OCI-LY1 (cell line): ENCODE data around the gene TINAG.

Experiments used
- H2AFZ ChIP-seq: fragments of 200-600 bp; sonication (generic), shearing (Covaris generic); 2 replicates; pipeline ENCODE4 v1.6.0; 2014; ENCODE audit warnings: antibody characterized with exemption, mild to moderate bottlenecking, low read length
- H3F3A ChIP-seq: fragments of 200-600 bp; sonication (generic), shearing (Covaris generic); 2 replicates; pipeline ENCODE4 v1.6.0; 2014; ENCODE audit warnings: mild to moderate bottlenecking, antibody characterized with exemption, low read length, moderate library complexity; ENCODE audit not compliant: insufficient read depth
- H3K27ac ChIP-seq: fragments of 200-600 bp; sonication (generic); 2 replicates; pipeline ENCODE4 v1.5.1; 2014; ENCODE audit warnings: low read length, mixed run types, mild to moderate bottlenecking, low read depth; ENCODE audit not compliant: poor library complexity, severe bottlenecking
- H3K27me3 ChIP-seq: fragments of 200-600 bp; sonication (generic); 2 replicates; pipeline ENCODE4 v1.6.0; 2014; ENCODE audit warnings: antibody characterized with exemption, mild to moderate bottlenecking, low read length, moderate library complexity; ENCODE audit not compliant: insufficient read depth
- H3K36me3 ChIP-seq: fragments of 200-600 bp; sonication (generic); 2 replicates; pipeline ENCODE4 v1.6.1; 2014; ENCODE audit warnings: mild to moderate bottlenecking, antibody characterized with exemption, low read length, moderate library complexity, mixed read lengths; ENCODE audit not compliant: insufficient read depth
- H3K4me1 ChIP-seq: fragments of 200-600 bp; sonication (generic); 2 replicates; pipeline ENCODE4 v1.5.1; 2014; ENCODE audit warnings: mild to moderate bottlenecking, low read length, moderate library complexity; ENCODE audit not compliant: insufficient read depth, severe bottlenecking
- H3K4me2 ChIP-seq: fragments of 200-600 bp; sonication (generic), shearing (Covaris generic); 2 replicates; pipeline ENCODE4 v1.6.1; 2014; ENCODE audit warnings: low read length
- H3K4me3 ChIP-seq: fragments of 200-600 bp; sonication (generic); 2 replicates; pipeline ENCODE4 v1.5.1; 2014; ENCODE audit warnings: low read length, low read depth, mild to moderate bottlenecking, mixed read lengths; ENCODE audit not compliant: poor library complexity, severe bottlenecking
- H3K79me2 ChIP-seq: fragments of 200-600 bp; shearing (Covaris generic); 2 replicates; pipeline ENCODE4 v1.6.1; 2016; ENCODE audit warnings: mixed run types, low read length, mixed read lengths; ENCODE audit not compliant: insufficient read depth
- H3K9ac ChIP-seq: fragments of 200-600 bp; sonication (generic), shearing (Covaris generic); 2 replicates; pipeline ENCODE4 v1.6.1; 2014; ENCODE audit warnings: mild to moderate bottlenecking, low read length, mixed read lengths
- H3K9me2 ChIP-seq: fragments of 200-600 bp; sonication (generic), shearing (Covaris generic); 2 replicates; pipeline ENCODE4 v1.6.1; 2014; ENCODE audit warnings: low read depth, mild to moderate bottlenecking, low read length, mixed read lengths
- H3K9me3 ChIP-seq: fragments of 200-600 bp; shearing (Covaris generic); 2 replicates; pipeline ENCODE4 v1.6.1; 2014; ENCODE audit warnings: low read length, mixed read lengths
- H4K20me1 ChIP-seq: fragments of 200-600 bp; sonication (generic), shearing (Covaris generic); 2 replicates; pipeline ENCODE4 v1.6.0; 2016; ENCODE audit warnings: mild to moderate bottlenecking, low read length; ENCODE audit not compliant: insufficient read depth
- EZH2 ChIP-seq: fragments of 200-600 bp; sonication (generic), shearing (Covaris generic); IDR thresholded peaks from 2 replicates; pipeline ENCODE4 v1.8.0; 2017; ENCODE audit warnings: borderline replicate concordance, mixed run types, mild to moderate bottlenecking, antibody characterized with exemption, low read length, moderate library complexity, mixed read lengths
- TF ChIP-seq, protein P1 (sequence below): fragments of 200-600 bp; sonication (generic), shearing (Covaris generic); IDR thresholded peaks from 2 replicates; pipeline ENCODE4 v1.5.1; 2017; ENCODE audit warnings: mild to moderate bottlenecking, antibody characterized with exemption, low read length, moderate library complexity, mixed read lengths

TINAG gene

DNA sequence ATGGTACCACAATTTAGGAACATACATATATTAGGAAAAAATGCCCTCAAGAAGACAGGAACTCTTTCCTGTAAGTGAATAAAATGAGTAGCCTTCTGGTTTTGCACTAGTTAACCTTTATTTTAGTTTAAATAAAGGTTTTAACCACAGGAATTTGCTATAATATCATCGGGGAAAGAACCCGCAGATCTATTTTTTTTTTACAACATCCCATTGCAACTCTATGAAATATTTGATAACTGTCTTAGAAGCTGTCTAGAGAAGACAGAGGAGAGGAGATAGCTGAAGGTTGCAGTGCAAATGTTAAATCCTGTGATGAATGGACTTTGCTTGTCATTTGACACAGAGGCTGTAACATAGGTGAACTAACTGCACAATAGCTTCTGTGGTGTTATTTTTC lies 69.5 kb downstream of the TINAG start:
- H2AFZ ChIP-seq = no peak overlapping the region
- no peaks in the 10 kb centered on the region for H3F3A ChIP-seq
- no peaks in the 10 kb centered on the region for H3K9me2 ChIP-seq
- H3K4me2 ChIP-seq = no peak overlapping the region
- no peaks in the 10 kb centered on the region for H3K36me3 ChIP-seq
- no peaks in the 10 kb centered on the region for H3K27me3 ChIP-seq
- no peaks in the 10 kb centered on the region for H3K79me2 ChIP-seq
- no peaks in the 10 kb centered on the region for H4K20me1 ChIP-seq
- no peak overlapping the region for H3K9ac ChIP-seq
- TF ChIP-seq EZH2 = no peak
- TF ChIP-seq, protein P1, sequence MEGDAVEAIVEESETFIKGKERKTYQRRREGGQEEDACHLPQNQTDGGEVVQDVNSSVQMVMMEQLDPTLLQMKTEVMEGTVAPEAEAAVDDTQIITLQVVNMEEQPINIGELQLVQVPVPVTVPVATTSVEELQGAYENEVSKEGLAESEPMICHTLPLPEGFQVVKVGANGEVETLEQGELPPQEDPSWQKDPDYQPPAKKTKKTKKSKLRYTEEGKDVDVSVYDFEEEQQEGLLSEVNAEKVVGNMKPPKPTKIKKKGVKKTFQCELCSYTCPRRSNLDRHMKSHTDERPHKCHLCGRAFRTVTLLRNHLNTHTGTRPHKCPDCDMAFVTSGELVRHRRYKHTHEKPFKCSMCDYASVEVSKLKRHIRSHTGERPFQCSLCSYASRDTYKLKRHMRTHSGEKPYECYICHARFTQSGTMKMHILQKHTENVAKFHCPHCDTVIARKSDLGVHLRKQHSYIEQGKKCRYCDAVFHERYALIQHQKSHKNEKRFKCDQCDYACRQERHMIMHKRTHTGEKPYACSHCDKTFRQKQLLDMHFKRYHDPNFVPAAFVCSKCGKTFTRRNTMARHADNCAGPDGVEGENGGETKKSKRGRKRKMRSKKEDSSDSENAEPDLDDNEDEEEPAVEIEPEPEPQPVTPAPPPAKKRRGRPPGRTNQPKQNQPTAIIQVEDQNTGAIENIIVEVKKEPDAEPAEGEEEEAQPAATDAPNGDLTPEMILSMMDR = no peak
- H3K9me3 ChIP-seq = no peaks in the 10 kb centered on the region
- no peak overlapping the region for H3K27ac ChIP-seq
- no peaks in the 10 kb centered on the region for H3K4me1 ChIP-seq
- H3K4me3 ChIP-seq = no peak overlapping the region

DNA sequence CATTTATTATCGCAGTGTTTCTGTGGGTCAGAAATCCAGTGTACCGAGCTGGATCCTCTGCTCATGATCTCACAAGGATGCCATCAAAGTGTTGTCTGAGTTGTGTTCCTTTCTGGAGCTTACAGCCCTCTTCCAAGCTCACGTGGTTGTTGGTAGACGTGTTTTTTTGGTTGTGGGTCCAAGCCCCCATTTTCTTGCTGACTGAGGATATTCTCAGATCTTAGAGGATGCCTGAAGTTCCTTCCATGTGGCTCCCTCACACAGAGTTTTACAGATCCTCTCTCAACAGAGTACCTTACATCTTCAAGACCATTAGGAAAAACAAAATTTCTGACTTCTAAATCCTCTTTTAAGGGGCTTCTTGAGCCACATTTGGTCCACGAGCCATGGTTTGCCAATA lies 78.1 kb downstream of the TINAG start:
- no peak overlapping the region for H2AFZ ChIP-seq

DNA sequence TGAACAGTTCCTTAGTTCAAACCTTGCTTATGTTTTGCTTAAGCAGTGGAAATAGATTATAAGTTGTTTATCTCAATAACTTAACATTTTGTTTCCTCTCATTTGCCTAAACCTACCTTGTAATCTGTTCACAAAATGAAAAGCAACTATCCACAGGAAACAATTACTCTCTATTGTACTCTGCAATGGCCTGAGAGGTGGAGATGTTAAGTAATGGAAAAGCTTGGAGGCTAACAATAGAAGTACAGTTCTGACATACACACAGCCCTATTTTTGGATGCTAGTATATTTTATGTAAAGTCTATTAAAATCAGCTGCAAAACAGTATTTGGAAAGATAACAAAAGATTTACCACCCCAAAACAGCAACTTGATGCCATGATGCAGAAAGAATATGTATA lies 82.1 kb downstream of the TINAG start:
- Histone ChIP-seq H3K9ac (no peak overlapping the region), H3K4me2 (no peak overlapping the region), H3K9me3 (no peaks in the 10 kb centered on the region), H3K79me2 (no peaks in the 10 kb centered on the region), H2AFZ (no peak overlapping the region), H4K20me1 (no peaks in the 10 kb centered on the region), H3K9me2 (no peaks in the 10 kb centered on the region), H3K27me3 (no peaks in the 10 kb centered on the region), H3K4me1 (no peaks in the 10 kb centered on the region), H3F3A (no peaks in the 10 kb centered on the region), H3K36me3 (no peaks in the 10 kb centered on the region), H3K27ac (no peak overlapping the region), H3K4me3 (no peak overlapping the region)
- no peak for TF ChIP-seq EZH2
- TF ChIP-seq, protein P1 = no peak

More for the DNA sequence above, 78.1 kb downstream of the TINAG start:
- no peak overlapping the region for H3K27ac ChIP-seq
- no peaks in the 10 kb centered on the region for H3K27me3 ChIP-seq
- no peaks in the 10 kb centered on the region for H3K9me2 ChIP-seq
- no peaks in the 10 kb centered on the region for H3K36me3 ChIP-seq
- H3K79me2 ChIP-seq = no peaks in the 10 kb centered on the region
- H3K9me3 ChIP-seq = no peaks in the 10 kb centered on the region
- H3K9ac ChIP-seq = no peak overlapping the region
- no peaks in the 10 kb centered on the region for H3K4me1 ChIP-seq
- no peak overlapping the region for H3K4me3 ChIP-seq
- TF ChIP-seq, protein P1 = no peak
- TF ChIP-seq EZH2 = no peak
- H3F3A ChIP-seq = no peaks in the 10 kb centered on the region
- H3K4me2 ChIP-seq = no peak overlapping the region
- H4K20me1 ChIP-seq = no peaks in the 10 kb centered on the region
